GM12875 (cell line): ENCODE data around the gene PTPRJ.

Source experiments
- H3K4me3 ChIP-seq: one replicate; pipeline ENCODE4 v1.5.1; 2011; ENCODE audit warnings: low read depth, low read length, control low read depth
- TF ChIP-seq, protein P1 (sequence below): IDR thresholded peaks from 2 replicates; pipeline ENCODE4 v1.5.1; 2011; ENCODE audit warnings: low read depth, mild to moderate bottlenecking, control low read depth, inconsistent platforms, low read length, moderate library complexity, borderline replicate concordance; ENCODE audit not compliant: insufficient read depth

The PTPRJ gene

GRCh38 chr11:47983464-47984397 is 3.4 kb downstream of the PTPRJ start:
- TF ChIP-seq, protein P1, sequence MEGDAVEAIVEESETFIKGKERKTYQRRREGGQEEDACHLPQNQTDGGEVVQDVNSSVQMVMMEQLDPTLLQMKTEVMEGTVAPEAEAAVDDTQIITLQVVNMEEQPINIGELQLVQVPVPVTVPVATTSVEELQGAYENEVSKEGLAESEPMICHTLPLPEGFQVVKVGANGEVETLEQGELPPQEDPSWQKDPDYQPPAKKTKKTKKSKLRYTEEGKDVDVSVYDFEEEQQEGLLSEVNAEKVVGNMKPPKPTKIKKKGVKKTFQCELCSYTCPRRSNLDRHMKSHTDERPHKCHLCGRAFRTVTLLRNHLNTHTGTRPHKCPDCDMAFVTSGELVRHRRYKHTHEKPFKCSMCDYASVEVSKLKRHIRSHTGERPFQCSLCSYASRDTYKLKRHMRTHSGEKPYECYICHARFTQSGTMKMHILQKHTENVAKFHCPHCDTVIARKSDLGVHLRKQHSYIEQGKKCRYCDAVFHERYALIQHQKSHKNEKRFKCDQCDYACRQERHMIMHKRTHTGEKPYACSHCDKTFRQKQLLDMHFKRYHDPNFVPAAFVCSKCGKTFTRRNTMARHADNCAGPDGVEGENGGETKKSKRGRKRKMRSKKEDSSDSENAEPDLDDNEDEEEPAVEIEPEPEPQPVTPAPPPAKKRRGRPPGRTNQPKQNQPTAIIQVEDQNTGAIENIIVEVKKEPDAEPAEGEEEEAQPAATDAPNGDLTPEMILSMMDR: no peak
- no peak overlapping the region for H3K4me3 ChIP-seq

DNA sequence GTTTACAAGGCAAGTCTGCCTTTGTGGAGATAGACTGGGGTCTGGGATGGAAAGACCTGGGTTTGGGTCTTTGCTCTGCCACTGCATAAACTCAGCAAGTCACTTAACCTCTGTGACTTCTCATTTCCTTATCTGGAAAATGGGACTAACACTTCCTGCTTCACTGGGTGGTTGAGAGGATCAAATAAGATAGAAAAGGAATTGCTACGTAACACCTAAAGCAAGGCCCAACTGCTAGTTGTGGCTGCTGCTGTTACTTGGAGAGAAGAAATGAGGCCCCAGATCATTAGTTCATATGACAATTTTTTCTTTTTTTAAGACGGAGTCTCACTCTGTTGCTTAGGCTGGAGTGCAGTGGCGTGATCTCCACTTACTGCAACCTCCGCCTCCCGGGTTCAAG is 5.9 kb downstream of the PTPRJ start:
- no peak overlapping the region for H3K4me3 ChIP-seq
- TF ChIP-seq, protein P1: no peak

DNA sequence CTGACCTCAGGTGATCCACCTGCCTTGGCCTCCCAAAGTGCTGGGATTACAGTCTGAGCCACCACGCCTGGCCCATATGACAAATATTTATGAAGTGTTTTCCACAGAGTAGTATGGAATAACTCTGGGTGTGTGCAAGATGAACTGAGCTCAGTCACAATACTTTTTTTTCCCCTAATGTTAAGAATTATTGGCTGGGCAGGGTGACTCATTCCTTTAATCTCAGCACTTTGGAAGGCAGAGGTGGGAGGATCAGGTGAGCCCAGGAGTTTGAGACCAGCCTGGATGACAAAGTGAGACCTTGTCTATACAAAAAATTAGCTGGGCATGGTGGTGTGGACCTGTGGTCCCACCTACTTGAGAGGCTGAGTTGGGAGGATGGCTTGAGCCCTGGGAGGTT is 6.4 kb downstream of the PTPRJ start:
- H3K4me3 ChIP-seq: no peak overlapping the region

DNA sequence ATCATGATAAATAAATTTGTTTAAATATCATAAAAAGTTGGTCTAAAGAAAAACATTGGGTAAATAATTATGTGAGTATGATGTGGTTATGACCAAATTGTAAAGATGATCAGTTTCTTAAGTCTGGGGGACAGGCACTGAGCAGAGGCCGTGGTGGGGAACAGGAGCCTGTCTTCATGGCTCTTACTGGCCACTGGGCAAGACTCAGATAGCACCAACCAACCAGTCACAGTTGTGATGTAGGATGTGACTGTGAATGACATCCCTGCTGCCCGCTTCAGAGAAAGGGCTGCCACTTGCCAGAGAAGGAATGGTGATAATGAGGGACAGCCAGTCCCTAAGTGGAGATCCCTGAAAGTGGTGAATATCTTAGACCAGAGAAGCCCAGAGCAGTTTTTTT is 7.0 kb downstream of the PTPRJ start:
- H3K4me3 ChIP-seq: no peak overlapping the region
- TF ChIP-seq, protein P1: no peak

More for the DNA sequence above, 6.4 kb downstream of the PTPRJ start:
- TF ChIP-seq, protein P1: no peak

- H3K4me3 ChIP-seq: no peak overlapping the region
- TF ChIP-seq, protein P1: no peak
These were observed 7.4 kb downstream of the PTPRJ start for GRCh38 chr11:47987781-47988180.

DNA sequence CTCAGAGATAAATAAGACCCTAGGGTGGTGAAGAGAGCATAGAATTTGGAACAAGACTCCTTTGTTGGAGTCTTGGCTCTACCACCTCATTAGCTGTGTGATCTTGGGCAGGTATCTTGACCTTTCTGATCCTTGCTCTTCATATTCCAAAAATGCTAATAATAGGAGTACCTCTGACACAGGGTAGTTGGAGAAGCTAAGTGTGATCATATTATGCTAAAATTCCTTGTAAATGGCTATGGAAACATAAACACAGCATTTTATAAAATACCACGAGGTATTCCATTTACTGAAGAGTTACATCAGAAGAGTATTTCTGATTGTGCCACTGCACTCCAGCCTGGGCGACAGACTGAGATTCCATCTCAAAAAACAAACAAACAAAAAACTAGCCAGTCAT is 9.4 kb downstream of the PTPRJ start:
- TF ChIP-seq, protein P1: no peak
- no peak overlapping the region for H3K4me3 ChIP-seq
